HepG2 (cell line): ENCODE data around the gene RNASE3.
"Not testable (repeated sequence)": the region's sequence is repeated elsewhere in the genome, so short reads cannot be mapped to it uniquely, and the experiment has no call there.

ENCODE experiments used
- CREB1 ChIP-seq, 2 experiments: fragments of 450-650 bp in 1 of 2; IDR thresholded peaks; 2 replicates each; pipeline ENCODE4 v1.6.1; 2016 to 2017; ENCODE audit warnings: control low read depth in 1 of 2, mild to moderate bottlenecking in 1 of 2, missing compliant biosample characterization in 1 of 2, missing genetic modification characterization in 1 of 2
- EP300 ChIP-seq, 3 experiments: sonication (generic) in 1 of 3; formaldehyde crosslinking in 1 of 3; IDR thresholded peaks; 2 replicates each; pipeline versions ENCODE4 v1.5.1 to v1.6.1; 2011 to 2020; ENCODE audit warnings: low read depth in 2 of 3, low read length in 2 of 3, borderline replicate concordance in 1 of 3, improper control_type of control experiment in 1 of 3, mild to moderate bottlenecking in 1 of 3, missing genetic modification reagents in 1 of 3, moderate library complexity in 1 of 3
- FOSL1 ChIP-seq: sonication (generic); formaldehyde crosslinking; IDR thresholded peaks from 2 replicates; pipeline ENCODE4 v1.9.0; 2021; ENCODE audit warnings: missing genetic modification reagents, borderline replicate concordance
- HDAC6 ChIP-seq: fragments of 200-600 bp; sonication (generic); IDR thresholded peaks from 2 replicates; pipeline ENCODE4 v1.7.0; 2017; ENCODE audit warnings: mild to moderate bottlenecking, antibody characterized with exemption, low read length, low read depth
- POGZ ChIP-seq: sonication (generic); formaldehyde crosslinking; IDR thresholded peaks from 2 replicates; pipeline ENCODE4 v1.4.0; 2020; ENCODE audit warnings: mild to moderate bottlenecking, missing genetic modification reagents
- SP5 ChIP-seq: IDR thresholded peaks from 2 replicates; pipeline ENCODE4 v1.6.1; 2016; ENCODE audit warnings: low read depth, borderline replicate concordance
- SSRP1 ChIP-seq: IDR thresholded peaks from 2 replicates; pipeline ENCODE4 v1.6.1; 2016; ENCODE audit warnings: control low read depth
- SUZ12 ChIP-seq: fragments of 150-350 bp; IDR thresholded peaks from 2 replicates; pipeline ENCODE4 v1.6.1; 2014; ENCODE audit warnings: low read depth, low read length
- ZNF460 ChIP-seq: sonication (generic); formaldehyde crosslinking; IDR thresholded peaks from 2 replicates; pipeline ENCODE4 v1.5.1; 2020; ENCODE audit warnings: missing genetic modification reagents, mild to moderate bottlenecking, borderline replicate concordance
- TF ChIP-seq, protein P1 (sequence below): IDR thresholded peaks from 2 replicates; pipeline ENCODE4 v1.6.1; 2018; ENCODE audit warnings: missing genetic modification reagents, mild to moderate bottlenecking, missing compliant biosample characterization
- TF ChIP-seq, protein P2 (sequence below): sonication (generic); formaldehyde crosslinking; IDR thresholded peaks from 2 replicates; pipeline ENCODE4 v1.5.0; 2020; ENCODE audit warnings: mild to moderate bottlenecking, missing genetic modification reagents, moderate library complexity
- TF ChIP-seq, protein P3 (sequence below): sonication (generic); formaldehyde crosslinking; IDR thresholded peaks from 2 replicates; pipeline ENCODE4 v1.4.0; 2020; ENCODE audit warnings: mild to moderate bottlenecking, missing genetic modification reagents

DNA sequence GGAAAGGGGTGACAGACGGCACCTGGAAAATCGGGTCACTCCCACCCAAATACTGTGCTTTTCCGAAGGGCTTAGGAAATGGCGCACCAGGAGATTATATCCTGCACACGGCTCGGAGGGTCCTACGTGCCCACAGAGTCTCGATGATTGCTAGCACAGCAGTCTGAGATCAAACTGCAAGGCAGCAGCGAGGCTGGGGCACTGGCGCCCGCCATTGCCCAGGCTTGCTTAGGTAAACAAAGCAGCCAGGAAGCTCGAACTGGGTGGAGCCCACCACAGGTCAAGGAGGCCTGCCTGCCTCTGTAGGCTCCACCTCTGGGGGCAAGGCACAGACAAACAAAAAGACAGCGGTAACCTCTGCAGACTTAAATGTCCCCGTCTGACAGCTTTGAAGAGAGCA is 19.6 kb downstream of the RNASE3 start:
- not testable (repeated sequence) for TF ChIP-seq EP300 (IDR thresholded peaks at IDR 0.05; ENCODE audit: low read depth in 2 of 2, low read length in 2 of 2); EP300 (CRISPR knock-in tag; IDR thresholded peaks at IDR 0.05; ENCODE audit: borderline replicate concordance); SUZ12; FOSL1 (CRISPR knock-in tag); CREB1 (IDR thresholded peaks at IDR 0.05); CREB1 (CRISPR knock-in tag; IDR thresholded peaks at IDR 0.05); ZNF460 (CRISPR knock-in tag); HDAC6; SSRP1
- 0 out of 2 replicates have a peak, but pooled peaks have one; percentile 36 for TF ChIP-seq POGZ (CRISPR knock-in tag)
- TF ChIP-seq, protein P1, sequence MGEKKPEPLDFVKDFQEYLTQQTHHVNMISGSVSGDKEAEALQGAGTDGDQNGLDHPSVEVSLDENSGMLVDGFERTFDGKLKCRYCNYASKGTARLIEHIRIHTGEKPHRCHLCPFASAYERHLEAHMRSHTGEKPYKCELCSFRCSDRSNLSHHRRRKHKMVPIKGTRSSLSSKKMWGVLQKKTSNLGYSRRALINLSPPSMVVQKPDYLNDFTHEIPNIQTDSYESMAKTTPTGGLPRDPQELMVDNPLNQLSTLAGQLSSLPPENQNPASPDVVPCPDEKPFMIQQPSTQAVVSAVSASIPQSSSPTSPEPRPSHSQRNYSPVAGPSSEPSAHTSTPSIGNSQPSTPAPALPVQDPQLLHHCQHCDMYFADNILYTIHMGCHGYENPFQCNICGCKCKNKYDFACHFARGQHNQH (CRISPR knock-in tag): not testable (repeated sequence)
- TF ChIP-seq, protein P2, sequence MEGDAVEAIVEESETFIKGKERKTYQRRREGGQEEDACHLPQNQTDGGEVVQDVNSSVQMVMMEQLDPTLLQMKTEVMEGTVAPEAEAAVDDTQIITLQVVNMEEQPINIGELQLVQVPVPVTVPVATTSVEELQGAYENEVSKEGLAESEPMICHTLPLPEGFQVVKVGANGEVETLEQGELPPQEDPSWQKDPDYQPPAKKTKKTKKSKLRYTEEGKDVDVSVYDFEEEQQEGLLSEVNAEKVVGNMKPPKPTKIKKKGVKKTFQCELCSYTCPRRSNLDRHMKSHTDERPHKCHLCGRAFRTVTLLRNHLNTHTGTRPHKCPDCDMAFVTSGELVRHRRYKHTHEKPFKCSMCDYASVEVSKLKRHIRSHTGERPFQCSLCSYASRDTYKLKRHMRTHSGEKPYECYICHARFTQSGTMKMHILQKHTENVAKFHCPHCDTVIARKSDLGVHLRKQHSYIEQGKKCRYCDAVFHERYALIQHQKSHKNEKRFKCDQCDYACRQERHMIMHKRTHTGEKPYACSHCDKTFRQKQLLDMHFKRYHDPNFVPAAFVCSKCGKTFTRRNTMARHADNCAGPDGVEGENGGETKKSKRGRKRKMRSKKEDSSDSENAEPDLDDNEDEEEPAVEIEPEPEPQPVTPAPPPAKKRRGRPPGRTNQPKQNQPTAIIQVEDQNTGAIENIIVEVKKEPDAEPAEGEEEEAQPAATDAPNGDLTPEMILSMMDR: 0 out of 2 replicates have a peak, but pooled peaks have one; percentile 4
- TF ChIP-seq, protein P3, sequence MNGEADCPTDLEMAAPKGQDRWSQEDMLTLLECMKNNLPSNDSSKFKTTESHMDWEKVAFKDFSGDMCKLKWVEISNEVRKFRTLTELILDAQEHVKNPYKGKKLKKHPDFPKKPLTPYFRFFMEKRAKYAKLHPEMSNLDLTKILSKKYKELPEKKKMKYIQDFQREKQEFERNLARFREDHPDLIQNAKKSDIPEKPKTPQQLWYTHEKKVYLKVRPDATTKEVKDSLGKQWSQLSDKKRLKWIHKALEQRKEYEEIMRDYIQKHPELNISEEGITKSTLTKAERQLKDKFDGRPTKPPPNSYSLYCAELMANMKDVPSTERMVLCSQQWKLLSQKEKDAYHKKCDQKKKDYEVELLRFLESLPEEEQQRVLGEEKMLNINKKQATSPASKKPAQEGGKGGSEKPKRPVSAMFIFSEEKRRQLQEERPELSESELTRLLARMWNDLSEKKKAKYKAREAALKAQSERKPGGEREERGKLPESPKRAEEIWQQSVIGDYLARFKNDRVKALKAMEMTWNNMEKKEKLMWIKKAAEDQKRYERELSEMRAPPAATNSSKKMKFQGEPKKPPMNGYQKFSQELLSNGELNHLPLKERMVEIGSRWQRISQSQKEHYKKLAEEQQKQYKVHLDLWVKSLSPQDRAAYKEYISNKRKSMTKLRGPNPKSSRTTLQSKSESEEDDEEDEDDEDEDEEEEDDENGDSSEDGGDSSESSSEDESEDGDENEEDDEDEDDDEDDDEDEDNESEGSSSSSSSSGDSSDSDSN (CRISPR knock-in tag): not testable (repeated sequence)
- peak; percentile 41; the same call in 1 of the 2 replicates for TF ChIP-seq SP5 (CRISPR knock-in tag)
